OCI-LY3 (cell line): ENCODE measurements around the gene FEV.

Source experiments
- H2AFZ ChIP-seq: fragments of 200-600, 300-600 bp; shearing (Covaris generic); 2 replicates; pipeline ENCODE4 v1.6.0; 2014; ENCODE audit warnings: antibody characterized with exemption, low read depth, low read length
- H3K27ac ChIP-seq: fragments of 200-600, 300-600 bp; sonication (generic); 2 replicates; pipeline ENCODE4 v1.5.1; 2014; ENCODE audit warnings: mild to moderate bottlenecking, low read length, moderate library complexity, mixed read lengths
- H3K27me3 ChIP-seq: fragments of 200-600, 300-600 bp; sonication (generic); 2 replicates; pipeline ENCODE4 v1.6.1; 2014; ENCODE audit warnings: low read depth, low read length, mixed read lengths
- H3K36me3 ChIP-seq: fragments of 200-600, 300-600 bp; sonication (generic); replicated peaks from 2 replicates; pipeline ENCODE3; 2014; ENCODE audit warnings: low read depth, low read length, mixed read lengths
- H3K4me1 ChIP-seq: fragments of 300-600, 200-600 bp; sonication (generic); 2 replicates; pipeline ENCODE4 v1.6.1; 2014; ENCODE audit warnings: low read length, mixed read lengths
- H3K4me2 ChIP-seq: fragments of 200-600, 300-600 bp; sonication (generic); 2 replicates; pipeline ENCODE4 v1.6.1; 2014; ENCODE audit warnings: low read length, mixed read lengths
- H3K4me3 ChIP-seq: fragments of 300-600, 200-600 bp; sonication (generic); 2 replicates; pipeline ENCODE4 v1.5.1; 2014; ENCODE audit warnings: antibody characterized with exemption, mild to moderate bottlenecking, low read length, moderate library complexity
- H3K79me2 ChIP-seq: fragments of 300-600, 200-600 bp; shearing (Covaris generic); 2 replicates; pipeline ENCODE4 v1.6.1; 2014; ENCODE audit warnings: mild to moderate bottlenecking, low read length, mixed read lengths
- H3K9ac ChIP-seq: fragments of 300-600, 200-600 bp; shearing (Covaris generic); 2 replicates; pipeline ENCODE4 v1.6.0; 2014; ENCODE audit warnings: mild to moderate bottlenecking, low read length, moderate library complexity
- H3K9me3 ChIP-seq: fragments of 200-600, 300-600 bp; shearing (Covaris generic); 2 replicates; pipeline ENCODE4 v1.6.1; 2014; ENCODE audit warnings: low read length, mixed read lengths; ENCODE audit not compliant: insufficient read depth
- H4K20me1 ChIP-seq: fragments of 200-600, 300-600 bp; sonication (generic); 2 replicates; pipeline ENCODE4 v1.6.1; 2016; ENCODE audit warnings: low read length, mixed read lengths; ENCODE audit not compliant: insufficient read depth
- CTCF ChIP-seq: fragments of 200-600, 300-600 bp; sonication (generic); IDR thresholded peaks from 2 replicates; pipeline ENCODE4 v1.5.1; 2014; ENCODE audit warnings: antibody characterized with exemption, low read length, low read depth
- EZH2phosphoT487 ChIP-seq: fragments of 200-600 bp; shearing (Covaris generic); IDR thresholded peaks from 2 replicates; pipeline ENCODE4 v1.6.1; 2018; ENCODE audit warnings: antibody characterized with exemption, mixed run types, low read depth

FEV gene

GRCh38 chr2:218998414-218999002, 13.5 kb upstream of the FEV start:
- Histone ChIP-seq H3K9me3 (no peaks in the 10 kb centered on the region), H3K4me1 (peaks cover 10% of the 10 kb centered on the region), H3K27me3 (no peaks in the 10 kb centered on the region; the same call in 1 of the 2 replicates), H3K36me3 (no peaks in the 10 kb centered on the region), H3K4me3 (no peak overlapping the region), H2AFZ (no peak overlapping the region), H4K20me1 (no peaks in the 10 kb centered on the region), H3K79me2 (no peaks in the 10 kb centered on the region), H3K4me2 (no peak overlapping the region), H3K27ac (no peak overlapping the region), H3K9ac (no peak overlapping the region)
- TF ChIP-seq EZH2phosphoT487 = no peak
- no peak for TF ChIP-seq CTCF

- no peaks in the 10 kb centered on the region for H3K9me3 ChIP-seq
- no peaks in the 10 kb centered on the region for H3K79me2 ChIP-seq
- no peak overlapping the region for H3K4me3 ChIP-seq
- no peak overlapping the region for H2AFZ ChIP-seq
- no peak overlapping the region for H3K27ac ChIP-seq
- H3K4me2 ChIP-seq = no peak overlapping the region
- no peaks in the 10 kb centered on the region; the same call in 1 of the 2 replicates for H3K27me3 ChIP-seq
- TF ChIP-seq EZH2phosphoT487 (no peak), CTCF (no peak)
- no peak overlapping the region for H3K9ac ChIP-seq
- no peaks in the 10 kb centered on the region for H4K20me1 ChIP-seq
- no peaks in the 10 kb centered on the region for H3K36me3 ChIP-seq
- H3K4me1 ChIP-seq = peaks cover 10% of the 10 kb centered on the region
Measured at GRCh38 chr2:218997731-218998130, 12.7 kb upstream of the FEV start.

DNA sequence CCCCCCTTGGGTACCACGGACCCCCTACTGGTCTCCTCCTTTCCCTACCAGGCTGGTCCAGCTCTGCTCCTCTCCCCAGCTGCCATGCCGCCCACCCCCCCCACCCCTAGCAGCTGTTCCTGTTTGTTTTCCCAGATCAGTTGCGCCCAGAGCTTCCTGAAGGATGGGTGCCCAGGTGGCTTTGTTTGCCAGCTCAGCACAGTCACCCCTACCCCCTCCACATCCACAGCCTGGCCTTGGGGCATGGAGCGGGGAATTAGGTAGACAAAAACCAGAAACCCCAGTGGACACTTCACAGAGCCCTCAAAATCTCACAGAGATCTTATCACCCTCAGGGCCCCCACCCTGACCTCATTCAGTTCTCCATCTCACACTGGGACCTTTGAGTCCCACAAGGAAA, 12.0 kb upstream of the FEV start:
- no peaks in the 10 kb centered on the region; the same call in 1 of the 2 replicates for H3K27me3 ChIP-seq
- no peak overlapping the region for H2AFZ ChIP-seq
- no peak overlapping the region for H3K27ac ChIP-seq
- TF ChIP-seq CTCF = no peak
- TF ChIP-seq EZH2phosphoT487 = no peak
- H3K79me2 ChIP-seq = no peaks in the 10 kb centered on the region
- H4K20me1 ChIP-seq = no peaks in the 10 kb centered on the region
- no peak overlapping the region for H3K4me2 ChIP-seq
- no peaks in the 10 kb centered on the region for H3K36me3 ChIP-seq
- no peak overlapping the region for H3K9ac ChIP-seq
- H3K4me1 ChIP-seq = peaks cover 10% of the 10 kb centered on the region
- H3K9me3 ChIP-seq = no peaks in the 10 kb centered on the region
- no peak overlapping the region for H3K4me3 ChIP-seq

DNA sequence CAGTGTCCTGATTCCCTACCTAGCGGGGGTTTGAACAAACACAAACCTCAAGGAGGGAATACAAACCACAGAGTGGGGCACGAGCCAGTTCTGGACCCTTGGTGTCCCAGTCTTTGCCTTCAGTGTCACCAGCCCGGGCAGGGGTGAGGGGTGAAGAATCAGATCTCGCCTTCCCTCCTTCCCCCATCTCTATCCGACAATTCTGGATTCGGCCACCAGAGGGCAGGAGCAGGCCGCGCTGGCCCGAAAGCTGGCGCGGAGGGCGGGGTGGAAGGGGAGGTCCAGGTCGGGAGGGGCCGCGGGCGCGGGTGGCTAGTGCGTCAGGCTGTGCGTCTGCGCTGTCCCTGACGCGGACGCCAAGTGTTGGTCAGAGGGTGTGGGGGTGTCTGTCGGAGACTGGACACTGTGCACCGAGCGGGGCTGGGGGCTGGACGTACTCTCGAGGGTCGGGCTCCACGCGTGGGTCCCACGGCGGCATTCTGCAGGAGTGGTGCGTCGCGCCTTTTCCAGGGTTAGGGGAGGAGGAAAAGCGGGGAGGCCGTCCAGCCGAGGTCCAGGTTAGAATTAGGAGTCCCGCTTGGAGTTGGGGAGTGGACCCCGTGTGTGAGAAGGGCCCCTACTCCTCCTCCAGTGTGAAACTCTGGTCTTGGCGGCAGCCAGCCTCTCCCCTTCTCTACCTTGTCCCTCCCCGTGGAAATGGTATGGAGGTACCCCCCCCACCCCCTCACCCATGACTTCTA, 11.2 kb upstream of the FEV start:
- Histone ChIP-seq H2AFZ (peak overlapping the region; percentile 54; the same call in 1 of the 2 replicates), H3K27me3 (peaks cover 5% of the 10 kb centered on the region; the same call in 1 of the 2 replicates), H3K9me3 (no peaks in the 10 kb centered on the region), H3K4me3 (peak overlapping the region; percentile 68), H3K79me2 (no peaks in the 10 kb centered on the region), H3K27ac (no peak overlapping the region), H3K36me3 (no peaks in the 10 kb centered on the region), H3K4me2 (peak overlapping the region; percentile 90), H3K9ac (no peak overlapping the region), H4K20me1 (no peaks in the 10 kb centered on the region), H3K4me1 (peaks cover 10% of the 10 kb centered on the region)
- TF ChIP-seq EZH2phosphoT487 (no peak), CTCF (peak; percentile 72)
